IMR-90 (cell line): Measurements from ENCODE around the gene FRY. TPM values are rescaled to one million over a fixed set of nuclear protein-coding genes. Genes with fewer than 3 reads are reported as not detected.
A peak's percentile ranks its signal among the peaks of the same experiment; 100 is the strongest.

ENCODE experiments used
- ATAC-seq: fragments of 200-7000 bp; cut with Tn5 transposase; 2 replicates; pipeline ENCODE4 v1.9.1; 2020; ENCODE audit warnings: low read depth, mild to moderate bottlenecking, moderate library complexity
- BruUV-seq: library from RNA; stranded (reverse); fragments of 400-500 nt; replicated peaks from 2 replicates; lab custom pipeline; 2021; lab: Mats Ljungman, UMichigan
- CTCF ChIA-PET: fragments of 300-600 bp; formaldehyde crosslinking; extraction: SDS; loops from one replicate; lab custom pipeline; 2021; ENCODE audit warnings: antibody characterized with exemption; lab: Yijun Ruan, JAX
- POLR2A ChIA-PET: fragments of 300-600 bp; sonication (Branson Sonifier 250); formaldehyde crosslinking; loops from one replicate; lab custom pipeline; 2022; ENCODE audit warnings: antibody characterized with exemption; ENCODE audit not compliant: unreplicated experiment; lab: Charles Lee
- DNase-seq: peaks from one replicate; pipeline ENCODE4 v3.0.0; 2013
- H2AFZ ChIP-seq: replicated peaks from 2 replicates; pipeline ENCODE3; 2013; ENCODE audit warnings: low read length, mild to moderate bottlenecking; ENCODE audit not compliant: poor library complexity
- H2AK5ac ChIP-seq: 2 replicates; pipeline ENCODE4 v1.6.1; 2013; ENCODE audit warnings: low read depth, low read length, inconsistent platforms
- H2AK9ac ChIP-seq: replicated peaks from 2 replicates; pipeline ENCODE3; 2013; ENCODE audit warnings: mild to moderate bottlenecking, low read depth, low read length, moderate library complexity; ENCODE audit not compliant: poor library complexity
- H2BK120ac ChIP-seq: 2 replicates; pipeline ENCODE4 v1.6.1; 2013; ENCODE audit warnings: low read depth, low read length, inconsistent platforms
- H2BK15ac ChIP-seq: 3 replicates; pipeline ENCODE4 v1.6.1; 2013; ENCODE audit warnings: low read depth, low read length, inconsistent platforms
- H2BK20ac ChIP-seq: 2 replicates; pipeline ENCODE4 v1.6.1; 2013; ENCODE audit warnings: low read depth, mild to moderate bottlenecking, inconsistent platforms, low read length, moderate library complexity
- H2BK5ac ChIP-seq: 2 replicates; pipeline ENCODE4 v1.6.1; 2013; ENCODE audit warnings: mild to moderate bottlenecking, low read depth, low read length, inconsistent platforms; ENCODE audit not compliant: poor library complexity, severe bottlenecking
- H3K14ac ChIP-seq: replicated peaks from 2 replicates; pipeline ENCODE4 v1.6.1; 2013; ENCODE audit warnings: low read depth, low read length, inconsistent platforms
- H3K18ac ChIP-seq: 2 replicates; pipeline ENCODE4 v1.6.1; 2013; ENCODE audit warnings: low read depth, low read length, control low read depth
- H3K23ac ChIP-seq: 2 replicates; pipeline ENCODE4 v1.6.1; 2013; ENCODE audit warnings: low read depth, low read length, inconsistent platforms
- H3K27ac ChIP-seq: 2 replicates; pipeline ENCODE4 v1.5.1; 2013; ENCODE audit warnings: mild to moderate bottlenecking, control low read depth, low read length; ENCODE audit not compliant: insufficient read depth
- H3K27me3 ChIP-seq: 2 replicates; pipeline ENCODE4 v1.6.1; 2013; ENCODE audit warnings: low read length; ENCODE audit not compliant: control insufficient read depth, insufficient read depth
- H3K36me3 ChIP-seq: 2 replicates; pipeline ENCODE4 v1.6.1; 2013; ENCODE audit warnings: low read length, mixed read lengths; ENCODE audit not compliant: control insufficient read depth, insufficient read depth
- H3K4ac ChIP-seq: 2 replicates; pipeline ENCODE4 v1.6.1; 2013; ENCODE audit warnings: low read depth, low read length, inconsistent platforms
- H3K4me1 ChIP-seq: 2 replicates; pipeline ENCODE4 v1.6.1; 2013; ENCODE audit warnings: low read length, mixed read lengths; ENCODE audit not compliant: control insufficient read depth, insufficient read depth
- H3K4me2 ChIP-seq: 2 replicates; pipeline ENCODE4 v1.6.1; 2013; ENCODE audit warnings: low read depth, mild to moderate bottlenecking, control low read depth, low read length, moderate library complexity
- H3K4me3 ChIP-seq: 2 replicates; pipeline ENCODE4 v1.5.1; 2013; ENCODE audit warnings: low read depth, mild to moderate bottlenecking, control low read depth, low read length, moderate library complexity; ENCODE audit not compliant: insufficient read depth
- H3K56ac ChIP-seq: 2 replicates; pipeline ENCODE4 v1.6.1; 2013; ENCODE audit warnings: low read length, inconsistent platforms; ENCODE audit not compliant: insufficient read depth; ENCODE audit errors: extremely low read depth
- H3K79me1 ChIP-seq, 2 experiments: 2 replicates each; pipeline ENCODE4 v1.6.1; 2013; ENCODE audit warnings: low read length in 2 of 2, inconsistent platforms in 1 of 2, low read depth in 1 of 2
- H3K9ac ChIP-seq: 2 replicates; pipeline ENCODE4 v1.6.1; 2013; ENCODE audit warnings: low read depth, low read length, control low read depth
- H3K9me1 ChIP-seq: 2 replicates; pipeline ENCODE4 v1.6.1; 2013; ENCODE audit warnings: low read length, inconsistent platforms; ENCODE audit not compliant: insufficient read depth
- H3K9me3 ChIP-seq: 2 replicates; pipeline ENCODE4 v1.6.1; 2013; ENCODE audit warnings: low read length; ENCODE audit not compliant: control insufficient read depth, insufficient read depth
- H4K20me1 ChIP-seq: 2 replicates; pipeline ENCODE4 v1.6.1; 2013; ENCODE audit warnings: low read length, inconsistent platforms; ENCODE audit not compliant: insufficient read depth
- H4K5ac ChIP-seq: 2 replicates; pipeline ENCODE4 v1.6.1; 2013; ENCODE audit warnings: mild to moderate bottlenecking, low read depth, low read length, control low read depth
- H4K8ac ChIP-seq, 2 experiments: 2 replicates each; pipeline ENCODE4 v1.6.1; 2013; ENCODE audit warnings: low read depth in 2 of 2, low read length in 2 of 2, control low read depth in 1 of 2, inconsistent platforms in 1 of 2
- H4K91ac ChIP-seq: 2 replicates; pipeline ENCODE4 v1.6.1; 2013; ENCODE audit warnings: low read depth, low read length, inconsistent platforms; ENCODE audit not compliant: insufficient read depth
- MAFK ChIP-seq: IDR thresholded peaks from 2 replicates; pipeline ENCODE4 v1.6.1; 2012; ENCODE audit warnings: low read depth, low read length, improper control_type of control experiment
- NFE2L2 ChIP-seq: fragments of 150-350 bp; IDR thresholded peaks from 2 replicates; pipeline ENCODE4 v1.6.1; 2016; ENCODE audit warnings: low read depth, mild to moderate bottlenecking, low read length
- RAD21 ChIP-seq: IDR thresholded peaks from 2 replicates; pipeline ENCODE4 v1.6.1; 2012; ENCODE audit warnings: low read length, improper control_type of control experiment
- RCOR1 ChIP-seq: IDR thresholded peaks from 2 replicates; pipeline ENCODE4 v1.6.1; 2012; ENCODE audit warnings: mild to moderate bottlenecking, low read length, improper control_type of control experiment; ENCODE audit not compliant: insufficient replicate concordance
- WGBS, 2 experiments: methylation state at CpG; one replicate each; pipeline versions ENCODE4 v1.1.5 to v1.1.7; 2013; ENCODE audit warnings: missing lambda C conversion rate in 2 of 2; ENCODE audit not compliant: insufficient read length in 1 of 2; ENCODE audit errors: extremely low coverage in 2 of 2; 5-methylcytosine and 5-hydroxymethylcytosine counted together
- dilution Hi-C: fragments of 300-500 bp; cut with HindIII; formaldehyde crosslinking; loops from one replicate; pipeline ENCODE4 v1.14.3; 2018; ENCODE audit warnings: low sequenced_read_pairs; ENCODE audit not compliant: unreplicated experiment
- in situ Hi-C: fragments of 300-500 bp; cut with MboI; formaldehyde crosslinking; loops from 3 replicates; pipeline ENCODE4 v1.14.3; 2019; ENCODE audit warnings: low sequenced_read_pairs, inconsistent platforms, mixed read lengths
- intact Hi-C: fragments of 100-400 bp; cut with micrococcal nuclease; formaldehyde crosslinking; loops from 2 replicates; pipeline ENCODE4 v1.10.0; 2022
- polyA plus RNA-seq, 3 experiments: library from polyadenylated mRNA; depleted of rRNA; stranded (reverse); fragments of >200 nt; gene quantifications; 2 replicates each; pipeline ENCODE4 v1.2.3, GENCODE V29; 2012; ENCODE audit warnings: low replicate concordance in 1 of 3
- total RNA-seq: library from RNA; depleted of rRNA; stranded (reverse); fragments of >200 nt; gene quantifications from 2 replicates; pipeline ENCODE4 v1.2.3, GENCODE V29; 2012

FRY gene
- total and polyA plus RNA-seq, 2 of the 4 experiments (the other 2 are of a cell fraction), result 3.0 to 4.8 TPM

DNA sequence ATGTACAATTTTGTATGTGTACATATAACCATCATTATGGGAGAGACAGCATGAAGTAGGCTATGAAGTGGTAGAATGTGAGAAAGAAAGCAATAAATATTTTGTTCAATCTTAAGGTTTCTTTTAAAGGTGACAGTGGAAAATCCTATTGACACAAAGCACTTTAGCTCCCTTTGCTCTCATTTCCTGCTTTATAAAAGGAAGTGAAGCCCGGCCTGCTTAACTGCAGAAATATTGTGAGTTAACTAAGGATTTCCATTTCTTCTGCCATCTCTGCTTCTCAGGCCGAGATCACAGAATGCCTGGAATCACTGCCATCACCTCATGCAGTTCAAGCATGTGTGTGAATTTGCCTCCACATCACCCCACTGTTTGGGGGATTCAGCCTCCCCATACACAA is 83.5 kb downstream of the FRY start:
- Histone ChIP-seq H2BK15ac (no peak overlapping the region), H3K14ac (no peak overlapping the region), H2AK9ac (no peak overlapping the region), H2BK5ac (no peak overlapping the region), H4K5ac (peak overlapping the region; percentile 70), H3K9me3 (no peaks in the 10 kb centered on the region), H4K8ac (no peak overlapping the region), H4K20me1 (no peaks in the 10 kb centered on the region), H3K4me1 (peaks cover 4% of the 10 kb centered on the region), H2BK120ac (no peak overlapping the region), H4K91ac (no peak overlapping the region), H2BK20ac (no peak overlapping the region), H3K9ac (no peak overlapping the region), H3K4me3 (no peak overlapping the region), H3K27ac (no peak overlapping the region), H3K4ac (no peak overlapping the region), H2AFZ (no peak overlapping the region), H2AK5ac (no peak overlapping the region), H3K79me1 (no peaks in the 10 kb centered on the region), H3K4me2 (no peak overlapping the region), H3K9me1 (0 out of 2 replicates have a peak, but pooled peaks cover 3% of the 10 kb centered on the region), H3K56ac (no peak overlapping the region), H3K18ac (no peak overlapping the region), H3K36me3 (no peaks in the 10 kb centered on the region; the same call in 1 of the 2 replicates), H3K27me3 (no peaks in the 10 kb centered on the region), H3K23ac (no peak overlapping the region)
- CTCF ChIA-PET, result no interaction called here
- no peak for TF ChIP-seq MAFK
- no peak for TF ChIP-seq RCOR1
- TF ChIP-seq NFE2L2, result no peak
- TF ChIP-seq RAD21, result no peak
- DNase-seq (no peak), ATAC-seq (no peak)
- dilution Hi-C loops, result no loop called here
- in situ Hi-C loops, result no loop called here
- POLR2A ChIA-PET, result interaction anchor here (0.5 kb wide), 1 partner anchor 78 kb away, joined by 3 read pairs; no protein-coding TSS in a partner anchor
- WGBS, 2 experiments, result no CpG with 5 or more reads among the region's 2 CpGs
- BruUV-seq, result no TSS peak
- intact Hi-C loops, result no loop called here
